ENCODE data around the gene PTPN4.

Gene PTPN4

DNA sequence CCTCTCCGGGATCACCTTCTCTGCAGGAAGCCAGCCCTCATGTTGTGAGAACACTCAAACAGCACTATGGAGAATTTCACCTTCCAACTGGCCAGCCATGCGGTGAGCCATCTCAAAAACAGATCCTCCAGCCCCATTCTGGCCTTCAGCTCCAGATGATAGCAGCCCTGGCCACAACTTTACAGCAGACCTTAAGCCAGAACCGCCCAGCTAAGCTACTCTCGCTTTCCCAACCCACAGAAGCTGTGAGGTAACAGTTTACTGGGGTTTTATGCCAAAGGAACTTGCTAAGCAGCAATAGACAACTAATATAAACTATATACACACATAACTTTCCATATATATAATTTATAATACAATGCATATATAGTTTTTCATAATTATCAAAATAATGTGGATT lies 11.6 kb upstream of the PTPN4 start:
- Histone ChIP-seq H3K27ac (ENCODE audit: low read depth, low read length) (no peak overlapping the region), H3K27me3 (ENCODE audit: insufficient read depth, low read length) (no peaks in the 10 kb centered on the region), H2AFZ (ENCODE audit: low read length, unreplicated experiment) (no peak overlapping the region), H3K4me1 (ENCODE audit: control insufficient read depth, insufficient read depth, low read length, unreplicated experiment) (peaks cover 58% of the 10 kb centered on the region), H3K4me3 (ENCODE audit: low read depth, low read length) (no peak overlapping the region), H3K36me3 (ENCODE audit: insufficient read depth, low read length) (no peaks in the 10 kb centered on the region), H3K79me2 (ENCODE audit: control insufficient read depth, insufficient read depth, low read length, unreplicated experiment) (no peaks in the 10 kb centered on the region)

DNA sequence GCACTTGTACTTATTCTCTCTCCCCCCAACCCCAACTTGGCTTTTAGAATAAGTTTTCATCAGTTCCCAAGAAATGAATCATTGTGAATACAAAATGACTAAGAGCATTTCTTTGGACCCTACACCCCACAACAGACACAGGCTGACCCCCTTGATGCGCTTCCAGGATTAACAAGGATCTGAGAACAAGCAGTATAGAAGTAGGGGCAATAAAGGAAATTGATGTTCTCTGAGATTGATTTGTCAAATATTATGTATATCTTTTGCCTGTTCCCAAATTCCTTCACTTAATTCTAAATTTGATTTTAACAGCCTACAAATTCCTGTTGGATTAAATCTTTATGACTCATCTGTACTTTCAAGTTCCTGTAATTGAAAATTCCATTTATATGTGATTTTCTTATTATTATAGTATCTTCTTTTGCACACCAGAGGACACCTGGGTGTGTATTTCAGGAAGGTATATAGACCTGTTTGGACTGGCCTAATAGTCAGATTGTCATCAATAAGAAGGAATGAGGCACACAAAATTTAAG lies 10.2 kb upstream of the PTPN4 start:
- Histone ChIP-seq H3K4me1 (ENCODE audit: control insufficient read depth, insufficient read depth, low read length, unreplicated experiment) (peaks cover 59% of the 10 kb centered on the region), H3K27me3 (ENCODE audit: insufficient read depth, low read length) (no peaks in the 10 kb centered on the region), H3K4me3 (ENCODE audit: low read depth, low read length) (no peak overlapping the region), H2AFZ (ENCODE audit: low read length, unreplicated experiment) (peak overlapping the region; percentile 11), H3K79me2 (ENCODE audit: control insufficient read depth, insufficient read depth, low read length, unreplicated experiment) (no peaks in the 10 kb centered on the region), H3K27ac (ENCODE audit: low read depth, low read length) (peak overlapping the region; percentile 74), H3K36me3 (ENCODE audit: insufficient read depth, low read length) (no peaks in the 10 kb centered on the region)

DNA sequence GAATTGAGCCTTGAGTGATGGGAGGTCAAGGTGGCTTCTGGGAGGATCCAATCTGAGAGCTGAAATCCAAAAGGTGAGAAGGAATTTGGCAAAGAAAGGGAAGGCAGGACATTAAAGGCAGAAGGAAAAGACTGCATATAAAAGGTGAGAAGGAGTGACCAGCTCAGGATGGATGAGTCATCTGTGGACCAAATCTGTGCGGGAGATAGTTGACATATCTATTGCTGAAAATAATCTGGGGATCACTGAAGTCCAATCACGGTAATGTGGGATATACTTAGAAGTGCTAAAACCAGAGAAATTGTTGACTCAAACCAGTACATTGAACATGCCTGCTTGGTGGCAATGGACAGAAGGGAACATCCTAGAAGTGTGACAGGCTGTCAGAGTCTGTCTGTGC lies 8.0 kb upstream of the PTPN4 start:
- Histone ChIP-seq H3K36me3 (ENCODE audit: insufficient read depth, low read length) (no peaks in the 10 kb centered on the region), H3K27me3 (ENCODE audit: insufficient read depth, low read length) (no peaks in the 10 kb centered on the region), H3K27ac (ENCODE audit: low read depth, low read length) (no peak overlapping the region), H2AFZ (ENCODE audit: low read length, unreplicated experiment) (no peak overlapping the region), H3K79me2 (ENCODE audit: control insufficient read depth, insufficient read depth, low read length, unreplicated experiment) (no peaks in the 10 kb centered on the region), H3K4me1 (ENCODE audit: control insufficient read depth, insufficient read depth, low read length, unreplicated experiment) (peaks cover 57% of the 10 kb centered on the region), H3K4me3 (ENCODE audit: low read depth, low read length) (no peak overlapping the region)

DNA sequence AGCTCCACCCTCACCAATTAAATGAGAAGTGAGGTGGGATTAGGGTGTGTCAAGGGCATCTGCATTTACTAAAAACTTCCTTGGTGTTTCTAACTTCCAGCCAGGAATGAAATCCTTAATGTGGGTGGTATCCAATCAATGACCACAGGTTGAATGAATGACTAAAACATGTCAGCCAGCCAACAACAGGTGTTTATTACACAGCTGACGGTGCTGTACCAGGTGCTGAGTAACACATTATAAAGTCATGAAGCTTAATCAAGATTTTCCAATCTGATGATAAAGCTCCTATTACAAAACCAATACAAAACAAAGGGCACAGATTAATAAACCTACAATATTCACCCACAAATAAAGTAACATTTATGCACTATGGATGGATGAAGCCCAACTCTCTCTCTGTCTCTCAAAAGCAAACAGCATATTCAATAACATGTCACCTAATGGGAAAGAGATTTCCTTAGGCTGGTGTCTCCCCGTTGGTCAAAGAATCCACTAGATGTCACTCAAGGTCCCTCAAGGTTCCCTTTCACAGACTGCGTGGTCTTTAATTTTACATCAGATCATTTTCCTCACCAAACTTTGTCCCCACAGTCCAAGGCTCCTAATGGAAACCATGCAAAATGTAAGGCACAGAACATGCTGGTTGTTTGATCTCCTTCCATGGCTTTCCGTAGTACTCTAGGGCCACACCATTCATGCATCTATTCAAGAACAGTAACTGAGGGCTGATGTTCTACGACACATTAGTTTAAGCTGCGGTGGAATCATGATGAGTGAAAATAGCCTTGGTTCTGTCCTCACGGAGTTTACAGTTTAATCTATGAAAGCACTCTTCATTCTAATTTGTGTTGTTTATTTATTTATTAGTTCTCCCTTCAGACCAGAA lies 6.4 kb upstream of the PTPN4 start:
- Histone ChIP-seq H3K27me3 (ENCODE audit: insufficient read depth, low read length) (no peaks in the 10 kb centered on the region), H2AFZ (ENCODE audit: low read length, unreplicated experiment) (no peak overlapping the region), H3K4me1 (ENCODE audit: control insufficient read depth, insufficient read depth, low read length, unreplicated experiment) (peaks cover 52% of the 10 kb centered on the region), H3K79me2 (ENCODE audit: control insufficient read depth, insufficient read depth, low read length, unreplicated experiment) (no peaks in the 10 kb centered on the region), H3K4me3 (ENCODE audit: low read depth, low read length) (no peak overlapping the region), H3K27ac (ENCODE audit: low read depth, low read length) (peak overlapping the region; percentile 10; the same call in 1 of the 2 replicates), H3K36me3 (ENCODE audit: insufficient read depth, low read length) (no peaks in the 10 kb centered on the region)

DNA sequence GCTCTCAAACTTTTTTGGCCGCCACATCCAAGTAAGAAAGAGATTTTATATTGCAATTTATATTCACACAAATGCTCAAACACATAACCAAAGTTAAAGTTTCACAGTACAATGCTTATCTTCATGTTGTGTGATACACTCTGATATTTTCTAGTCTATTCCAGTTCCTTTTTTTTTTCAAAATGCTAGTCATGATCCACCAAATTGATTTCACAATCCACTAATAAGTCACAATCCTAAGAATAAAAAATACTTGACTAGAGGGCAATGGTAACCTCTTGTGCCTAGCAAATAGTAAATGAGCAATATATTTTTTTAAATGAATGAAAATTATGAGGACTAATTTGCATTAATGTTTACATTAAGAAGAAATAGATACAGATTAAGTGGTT lies 5.8 kb upstream of the PTPN4 start:
- H3K79me2 ChIP-seq (ENCODE audit: control insufficient read depth, insufficient read depth, low read length, unreplicated experiment): no peaks in the 10 kb centered on the region
- peak overlapping the region; percentile 10; the same call in 1 of the 2 replicates for H3K27ac ChIP-seq (ENCODE audit: low read depth, low read length)
- no peak overlapping the region for H2AFZ ChIP-seq (ENCODE audit: low read length, unreplicated experiment)
- H3K36me3 ChIP-seq (ENCODE audit: insufficient read depth, low read length): no peaks in the 10 kb centered on the region
- no peak overlapping the region for H3K4me3 ChIP-seq (ENCODE audit: low read depth, low read length)
- H3K4me1 ChIP-seq (ENCODE audit: control insufficient read depth, insufficient read depth, low read length, unreplicated experiment): peaks cover 45% of the 10 kb centered on the region
- H3K27me3 ChIP-seq (ENCODE audit: insufficient read depth, low read length): no peaks in the 10 kb centered on the region

DNA sequence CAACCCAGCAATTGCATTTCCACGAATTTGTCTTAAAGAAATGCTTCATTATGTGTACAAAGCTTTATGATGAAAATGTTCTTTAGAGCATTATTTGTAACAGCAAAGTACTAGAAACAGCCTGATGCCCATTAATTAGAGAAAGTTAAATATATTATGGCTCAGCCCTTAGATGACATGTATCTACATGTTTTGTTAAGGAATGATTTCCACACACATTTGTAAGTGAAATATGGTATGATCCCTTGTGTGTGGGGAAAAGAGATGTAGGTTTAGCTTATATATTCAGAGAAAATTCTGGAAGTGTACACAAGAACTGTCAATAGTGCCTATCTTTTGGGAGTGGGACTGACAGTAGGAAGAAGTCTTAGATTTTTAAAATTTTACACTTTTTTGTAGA lies 3.8 kb upstream of the PTPN4 start:
- H3K4me1 ChIP-seq (ENCODE audit: control insufficient read depth, insufficient read depth, low read length, unreplicated experiment): peaks cover 30% of the 10 kb centered on the region
- no peaks in the 10 kb centered on the region for H3K27me3 ChIP-seq (ENCODE audit: insufficient read depth, low read length)
- H3K79me2 ChIP-seq (ENCODE audit: control insufficient read depth, insufficient read depth, low read length, unreplicated experiment): peaks cover 2% of the 10 kb centered on the region
- H2AFZ ChIP-seq (ENCODE audit: low read length, unreplicated experiment): no peak overlapping the region
- H3K4me3 ChIP-seq (ENCODE audit: low read depth, low read length): no peak overlapping the region
- no peaks in the 10 kb centered on the region for H3K36me3 ChIP-seq (ENCODE audit: insufficient read depth, low read length)
- no peak overlapping the region for H3K27ac ChIP-seq (ENCODE audit: low read depth, low read length)

DNA sequence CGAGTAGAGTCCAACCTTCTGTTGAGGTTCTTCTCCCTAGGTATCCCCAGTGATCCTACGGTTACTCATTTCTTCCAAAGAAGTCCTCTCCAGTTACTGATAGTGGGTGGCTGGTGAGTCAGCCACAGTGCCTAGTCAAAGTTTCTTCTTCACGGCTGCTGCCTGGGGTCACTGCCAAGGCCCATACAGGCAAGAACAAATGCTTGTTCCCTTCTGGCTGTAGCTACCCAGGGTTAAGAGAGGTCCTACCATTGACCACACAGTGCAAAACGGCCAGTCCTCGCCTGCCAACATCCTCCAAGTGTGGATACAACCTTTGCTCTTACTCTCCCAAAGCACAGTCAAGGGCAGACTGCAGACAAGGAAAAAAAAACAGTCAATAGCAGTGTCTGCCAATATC lies 2.9 kb upstream of the PTPN4 start:
- Histone ChIP-seq H3K36me3 (ENCODE audit: insufficient read depth, low read length) (no peaks in the 10 kb centered on the region), H2AFZ (ENCODE audit: low read length, unreplicated experiment) (no peak overlapping the region), H3K4me3 (ENCODE audit: low read depth, low read length) (no peak overlapping the region), H3K4me1 (ENCODE audit: control insufficient read depth, insufficient read depth, low read length, unreplicated experiment) (peaks cover 26% of the 10 kb centered on the region), H3K27me3 (ENCODE audit: insufficient read depth, low read length) (no peaks in the 10 kb centered on the region), H3K27ac (ENCODE audit: low read depth, low read length) (0 out of 2 replicates have a peak overlapping the region, but pooled peaks have one; percentile 1), H3K79me2 (ENCODE audit: control insufficient read depth, insufficient read depth, low read length, unreplicated experiment) (peaks cover 12% of the 10 kb centered on the region)

DNA sequence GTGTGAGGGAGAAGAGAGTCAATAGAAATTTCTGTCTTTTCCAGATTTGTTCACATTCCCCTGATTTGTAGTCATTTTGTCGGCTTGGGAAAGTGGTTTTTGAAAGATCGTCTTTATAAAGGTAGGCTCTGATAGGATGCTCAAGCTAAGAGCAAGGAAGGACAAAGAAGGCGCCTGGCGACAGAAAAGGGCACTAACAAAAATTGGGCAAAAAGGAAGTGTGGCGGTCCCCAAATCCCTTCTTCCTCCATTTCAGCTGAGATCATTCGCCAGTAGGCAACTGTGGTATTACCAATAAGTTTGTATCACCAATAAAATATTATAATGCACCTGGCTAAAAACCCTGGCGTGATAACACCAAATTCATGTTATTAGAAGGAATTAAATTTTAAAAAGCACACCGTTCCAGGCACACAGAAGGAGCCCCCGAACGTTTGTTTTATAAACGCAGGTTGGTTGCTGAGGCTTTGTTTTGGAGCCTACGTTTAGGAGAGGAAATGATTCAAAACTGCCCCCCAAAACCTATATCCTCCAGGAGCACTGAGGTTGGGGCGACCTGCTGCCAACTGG lies 756 bp upstream of the PTPN4 start:
- Histone ChIP-seq H2AFZ (ENCODE audit: low read length, unreplicated experiment) (peak overlapping the region; percentile 79), H3K36me3 (ENCODE audit: insufficient read depth, low read length) (no peaks in the 10 kb centered on the region), H3K79me2 (ENCODE audit: control insufficient read depth, insufficient read depth, low read length, unreplicated experiment) (peaks cover 31% of the 10 kb centered on the region), H3K4me1 (ENCODE audit: control insufficient read depth, insufficient read depth, low read length, unreplicated experiment) (peaks cover 32% of the 10 kb centered on the region), H3K27me3 (ENCODE audit: insufficient read depth, low read length) (no peaks in the 10 kb centered on the region), H3K4me3 (ENCODE audit: low read depth, low read length) (peak overlapping the region; percentile 96), H3K27ac (ENCODE audit: low read depth, low read length) (no peak overlapping the region)

DNA sequence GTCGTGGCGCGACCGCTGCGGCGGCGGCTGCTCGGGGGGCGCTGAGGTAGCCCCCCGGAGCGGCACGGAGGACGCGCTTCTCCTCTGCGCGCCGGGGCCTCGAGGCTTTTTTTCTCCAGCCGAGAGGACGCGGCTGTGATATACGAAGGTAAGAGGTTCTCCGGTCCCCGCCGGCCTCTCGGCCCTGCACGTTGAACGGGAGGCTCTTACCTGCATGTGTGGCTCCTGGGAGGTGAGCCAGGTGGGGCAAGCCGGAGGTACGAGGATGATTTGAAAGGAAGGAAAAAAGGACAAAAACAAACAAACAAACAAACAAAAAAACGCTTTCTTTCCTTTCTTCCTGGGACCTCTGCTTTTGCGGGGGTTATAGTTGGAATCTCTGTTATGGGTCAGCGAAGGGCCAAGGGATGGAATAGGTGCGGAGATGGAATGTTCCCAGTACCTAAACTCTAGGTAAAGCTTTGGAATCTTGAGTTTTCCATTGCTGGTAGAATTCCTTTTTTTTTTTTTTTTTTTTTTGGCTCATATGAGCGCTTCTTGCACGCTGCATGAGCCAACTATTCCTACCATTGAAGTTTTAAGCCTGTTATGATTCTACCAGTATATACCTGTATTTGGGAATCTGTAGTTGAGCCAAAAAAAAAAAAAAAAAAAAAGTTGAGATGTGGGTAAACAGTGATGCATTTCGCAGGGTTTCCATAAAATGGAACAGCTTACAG lies 674 bp downstream of the PTPN4 start:
- H2AFZ ChIP-seq (ENCODE audit: low read length, unreplicated experiment): peak overlapping the region; percentile 65
- H3K4me3 ChIP-seq (ENCODE audit: low read depth, low read length): peak overlapping the region; percentile 96

DNA sequence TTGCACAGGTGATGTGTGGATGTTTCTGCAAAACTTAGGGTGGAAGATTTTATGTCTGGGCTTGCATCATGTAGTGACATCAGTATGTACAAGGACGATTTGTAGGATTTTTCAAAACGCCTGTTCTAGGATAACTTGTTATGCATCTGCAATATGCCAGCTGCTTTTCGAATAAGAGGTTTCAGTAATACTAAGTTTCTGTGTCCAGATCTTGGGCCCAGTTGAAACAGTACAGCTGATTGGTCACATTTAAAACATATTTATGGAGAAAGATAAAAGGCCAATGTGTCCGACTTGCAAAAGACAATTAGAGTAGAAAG lies 1.2 kb downstream of the PTPN4 start:
- Histone ChIP-seq H3K27ac (ENCODE audit: low read depth, low read length) (no peak overlapping the region), H3K4me3 (ENCODE audit: low read depth, low read length) (peak overlapping the region; percentile 96), H3K79me2 (ENCODE audit: control insufficient read depth, insufficient read depth, low read length, unreplicated experiment) (peaks cover 46% of the 10 kb centered on the region), H3K4me1 (ENCODE audit: control insufficient read depth, insufficient read depth, low read length, unreplicated experiment) (peaks cover 32% of the 10 kb centered on the region), H2AFZ (ENCODE audit: low read length, unreplicated experiment) (peak overlapping the region; percentile 7), H3K27me3 (ENCODE audit: insufficient read depth, low read length) (no peaks in the 10 kb centered on the region), H3K36me3 (ENCODE audit: insufficient read depth, low read length) (no peaks in the 10 kb centered on the region)

More for the DNA sequence above, 674 bp downstream of the PTPN4 start:
- Histone ChIP-seq H3K27me3 (ENCODE audit: insufficient read depth, low read length) (no peaks in the 10 kb centered on the region), H3K36me3 (ENCODE audit: insufficient read depth, low read length) (no peaks in the 10 kb centered on the region), H3K79me2 (ENCODE audit: control insufficient read depth, insufficient read depth, low read length, unreplicated experiment) (peaks cover 41% of the 10 kb centered on the region), H3K4me1 (ENCODE audit: control insufficient read depth, insufficient read depth, low read length, unreplicated experiment) (peaks cover 32% of the 10 kb centered on the region), H3K27ac (ENCODE audit: low read depth, low read length) (no peak overlapping the region)
